Sigmoid colon (tissue), 4 donors: ENCODE measurements around the gene CD81.

Experiments
- POLR2AphosphoS5 ChIP-seq, 4 donors: sonication (generic); formaldehyde crosslinking; IDR thresholded peaks; one replicate each; pipeline ENCODE4 v1.6.1; 2017; ENCODE audit warnings: antibody characterized with exemption in 4 of 4
- TF ChIP-seq, protein P1 (sequence below), 4 experiments: fragments of 450-650 bp in 3 of 4; fragments of 200-600 bp in 1 of 4; IDR thresholded peaks; one replicate each; pipeline ENCODE4 v1.5.1; 2016 to 2019; ENCODE audit warnings: antibody characterized with exemption in 4 of 4, mild to moderate bottlenecking in 3 of 4, moderate library complexity in 2 of 4

DNA sequence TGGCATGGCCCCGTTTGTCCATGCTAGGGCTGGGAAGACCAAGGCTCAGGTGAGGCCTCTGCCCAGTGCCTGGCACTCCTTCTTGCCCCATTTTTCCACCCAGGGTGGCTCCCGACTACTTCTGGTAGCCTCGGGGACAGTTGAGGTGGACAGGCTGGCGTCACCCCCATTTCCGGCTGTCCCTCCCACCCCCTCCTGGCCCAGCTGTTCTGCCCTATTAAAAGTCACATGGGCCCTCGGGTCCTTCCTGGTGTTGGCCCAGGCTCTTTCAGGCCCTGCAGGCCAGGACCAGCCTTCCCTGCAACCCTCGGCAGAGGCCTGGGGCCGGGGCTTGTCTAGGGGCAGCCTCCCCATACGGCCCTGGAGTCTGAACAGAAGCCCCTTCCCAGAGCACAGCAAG, 9.5 kb downstream of the CD81 start:
- TF ChIP-seq, protein P1, sequence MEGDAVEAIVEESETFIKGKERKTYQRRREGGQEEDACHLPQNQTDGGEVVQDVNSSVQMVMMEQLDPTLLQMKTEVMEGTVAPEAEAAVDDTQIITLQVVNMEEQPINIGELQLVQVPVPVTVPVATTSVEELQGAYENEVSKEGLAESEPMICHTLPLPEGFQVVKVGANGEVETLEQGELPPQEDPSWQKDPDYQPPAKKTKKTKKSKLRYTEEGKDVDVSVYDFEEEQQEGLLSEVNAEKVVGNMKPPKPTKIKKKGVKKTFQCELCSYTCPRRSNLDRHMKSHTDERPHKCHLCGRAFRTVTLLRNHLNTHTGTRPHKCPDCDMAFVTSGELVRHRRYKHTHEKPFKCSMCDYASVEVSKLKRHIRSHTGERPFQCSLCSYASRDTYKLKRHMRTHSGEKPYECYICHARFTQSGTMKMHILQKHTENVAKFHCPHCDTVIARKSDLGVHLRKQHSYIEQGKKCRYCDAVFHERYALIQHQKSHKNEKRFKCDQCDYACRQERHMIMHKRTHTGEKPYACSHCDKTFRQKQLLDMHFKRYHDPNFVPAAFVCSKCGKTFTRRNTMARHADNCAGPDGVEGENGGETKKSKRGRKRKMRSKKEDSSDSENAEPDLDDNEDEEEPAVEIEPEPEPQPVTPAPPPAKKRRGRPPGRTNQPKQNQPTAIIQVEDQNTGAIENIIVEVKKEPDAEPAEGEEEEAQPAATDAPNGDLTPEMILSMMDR (IDR thresholded peaks at IDR 0.05), result no peak
- TF ChIP-seq POLR2AphosphoS5 (IDR thresholded peaks at IDR 0.05), result no peak
